ENCODE measurements around the gene MYOZ3. TPM values are rescaled to one million over a fixed set of nuclear protein-coding genes. Genes with fewer than 3 reads are reported as not detected.

The MYOZ3 gene
- total and polyA plus RNA-seq, 2 donors (not counting 1 experiment from before 2014, with no cell fraction given) = 0.04 TPM; not detected in 1

- H3K36me3 ChIP-seq (replicated peaks in 1 of 2; ENCODE audit: control extremely low read depth in 1 of 2, control insufficient read depth in 1 of 2, extremely low read depth in 1 of 2, insufficient read depth in 2 of 2, low read length in 1 of 2) = peaks cover 0 to 13% of the 10 kb centered on the region in 2 experiments
- no peaks in the 10 kb centered on the region for H3K27me3 Mint-ChIP-seq
- no peak overlapping the region for H2AFZ ChIP-seq (ENCODE audit: insufficient read depth, low read depth, low read length, poor library complexity, severe bottlenecking)
- no peak overlapping the region for H3K4me3 ChIP-seq (ENCODE audit: control extremely low read depth in 1 of 5, extremely low read depth in 1 of 5, insufficient read depth in 1 of 5, low read depth in 2 of 5, low read length in 4 of 5)
- CTCF ChIA-PET = interaction anchor here (1.1 to 1.7 kb wide), 3 partner anchors 16 to 73 kb away, joined by 3 to 6 read pairs (median 3); partner anchors contain the start of gene RBM22
- H3K79me2 ChIP-seq (ENCODE audit: control insufficient read depth, insufficient read depth, low read length) = peaks cover 54% of the 10 kb centered on the region
- H3K4me3 Mint-ChIP-seq = peak overlapping the region; percentile 93
- H3K27ac ChIP-seq (ENCODE audit: low read length in 2 of 2) = no peak overlapping the region
- ATAC-seq (ENCODE audit: low read depth) = no peak
- peaks cover 52% of the 10 kb centered on the region for H3K4me1 Mint-ChIP-seq
- DNase-seq = no peak
- H3K9me3 Mint-ChIP-seq (ENCODE audit: insufficient read depth) = no peaks in the 10 kb centered on the region
- peak overlapping the region; percentile 97 for H3K4me2 ChIP-seq (replicated peaks; ENCODE audit: low read depth, low read length, poor library complexity, severe bottlenecking)
- H3K4me1 ChIP-seq (ENCODE audit: control insufficient read depth in 2 of 2, insufficient read depth in 2 of 2, low read length in 2 of 2) = peaks cover 44 to 48% of the 10 kb centered on the region in 2 donors
- no peaks in the 10 kb centered on the region for H3K9me3 ChIP-seq (ENCODE audit: control extremely low read depth in 1 of 3, control insufficient read depth in 2 of 3, insufficient read depth in 1 of 3, low read length in 2 of 3)
- H4K20me1 ChIP-seq (ENCODE audit: control insufficient read depth, insufficient read depth, low read length, poor library complexity, severe bottlenecking) = peaks cover 20% of the 10 kb centered on the region
- H3K27ac Mint-ChIP-seq = no peak overlapping the region
- TF ChIP-seq CTCF (IDR thresholded peaks at IDR 0.05) = no peak
- no peak for TF ChIP-seq EZH2 (IDR thresholded peaks at IDR 0.05; ENCODE audit: borderline replicate concordance, insufficient read depth, low read depth, low read length, poor library complexity, severe bottlenecking)
- 94% methylated on average over 5 of the region's 5 CpGs for WGBS (ENCODE audit: insufficient coverage)
- POLR2A ChIA-PET = interaction anchor here (0.6 kb wide), 2 partner anchors 141 to 194 kb away, joined by 3 to 7 read pairs; no protein-coding TSS in a partner anchor
- H3K9ac ChIP-seq (ENCODE audit: low read length) = peak overlapping the region; percentile 4
- intact Hi-C loops (cut with micrococcal nuclease) = loop anchor here (2.0 to 10.0 kb wide), 2 partner anchors 29 to 173 kb away; no protein-coding TSS in a partner anchor
- no peaks in the 10 kb centered on the region for H3K27me3 ChIP-seq (replicated peaks in 1 of 4; ENCODE audit: control extremely low read depth in 1 of 4, control insufficient read depth in 3 of 4, insufficient read depth in 4 of 4, low read length in 3 of 4)
These were observed 33.1 kb upstream of the MYOZ3 start for GRCh38 chr5:150627731-150628545.

Measured in B cell (primary cell).